ENCODE measurements around the gene SPINT2. TPM values are rescaled to one million over a fixed set of nuclear protein-coding genes. Genes with fewer than 3 reads are reported as not detected.

Gene SPINT2
- total and polyA plus RNA-seq, 4 donors, result 7.0 to 43.0 (median 10.7) TPM

GRCh38 chr19:38316477-38317067 lies 52.2 kb downstream of the SPINT2 start:
- Histone ChIP-seq H3K27me3 (ENCODE audit: control insufficient read depth in 4 of 4, insufficient read depth in 4 of 4, low read length in 3 of 4) (no peaks in the 10 kb centered on the region), H3K9ac (ENCODE audit: low read depth in 1 of 2, low read length in 2 of 2) (peak overlapping the region in 1 of 2 donors; percentile 45), H3K9me3 (ENCODE audit: control insufficient read depth in 4 of 4, low read length in 3 of 4) (no peaks in the 10 kb centered on the region), H3K36me3 (ENCODE audit: control insufficient read depth in 4 of 4, insufficient read depth in 3 of 4, low read depth in 1 of 4, low read length in 3 of 4) (no peaks in the 10 kb centered on the region), H3K27ac (ENCODE audit: low read depth in 1 of 2, low read length in 2 of 2) (peak overlapping the region; percentile 66 to 83), H3K4me1 (ENCODE audit: control insufficient read depth in 4 of 4, insufficient read depth in 4 of 4, low read length in 3 of 4) (peaks cover 0 to 21% (median 12%) of the 10 kb centered on the region in 4 donors), H3K4me3 (ENCODE audit: low read depth in 1 of 3, low read length in 3 of 3) (peak overlapping the region in 2 of 3 donors; percentile 35 to 66)
- WGBS, result 33% methylated on average over 8 of the region's 8 CpGs
- DNase-seq (ENCODE audit: low spot score), result no peak
- TF ChIP-seq RXRA (IDR thresholded peaks at IDR 0.05) (no peak), RAD21 (IDR thresholded peaks at IDR 0.05) (no peak), FOXA2 (IDR thresholded peaks at IDR 0.05) (no peak)
- TF ChIP-seq, protein P1, sequence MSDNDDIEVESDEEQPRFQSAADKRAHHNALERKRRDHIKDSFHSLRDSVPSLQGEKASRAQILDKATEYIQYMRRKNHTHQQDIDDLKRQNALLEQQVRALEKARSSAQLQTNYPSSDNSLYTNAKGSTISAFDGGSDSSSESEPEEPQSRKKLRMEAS (IDR thresholded peaks at IDR 0.05), result no peak

DNA sequence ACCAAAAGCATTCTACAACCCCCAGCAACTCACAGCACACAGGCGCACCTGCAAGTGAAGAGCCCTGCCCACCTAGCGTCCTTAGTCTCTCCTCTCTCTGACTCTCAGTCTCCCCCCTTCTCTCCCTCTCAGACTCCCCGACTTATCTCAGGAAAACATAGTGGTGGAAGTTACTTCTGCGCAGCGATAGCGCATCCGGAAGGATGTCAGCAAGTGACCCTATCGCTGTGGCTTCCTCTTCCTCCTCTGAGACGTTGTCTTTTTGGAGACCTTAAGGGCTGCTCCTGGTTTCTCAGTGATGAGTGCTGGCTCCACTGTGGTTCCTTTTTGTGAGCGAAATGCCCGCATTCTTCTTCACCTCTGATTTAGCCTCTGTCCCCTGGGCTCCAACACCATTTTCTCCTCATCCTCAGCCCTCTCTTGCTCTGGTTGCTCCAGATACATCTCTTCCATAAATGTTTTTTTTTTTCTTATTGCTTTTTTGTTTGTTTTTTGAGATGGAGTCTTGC lies 52.8 kb downstream of the SPINT2 start:
- no peaks in the 10 kb centered on the region for H3K9me3 ChIP-seq (ENCODE audit: control insufficient read depth in 4 of 4, low read length in 3 of 4)
- no peak overlapping the region for H3K9ac ChIP-seq (ENCODE audit: low read depth in 1 of 2, low read length in 2 of 2)
- peak overlapping the region; percentile 66 to 83 for H3K27ac ChIP-seq (ENCODE audit: low read depth in 1 of 2, low read length in 2 of 2)
- H3K4me3 ChIP-seq (ENCODE audit: low read depth in 1 of 3, low read length in 3 of 3), result no peak overlapping the region
- TF ChIP-seq CTCF (IDR thresholded peaks at IDR 0.05; ENCODE audit: low read depth, low read length, missing input control) (no peak), HNF4G (IDR thresholded peaks at IDR 0.05) (no peak), SP1 (IDR thresholded peaks at IDR 0.05) (peak; percentile 15), ZBTB33 (IDR thresholded peaks at IDR 0.05) (no peak), RAD21 (IDR thresholded peaks at IDR 0.05) (no peak), JUND (IDR thresholded peaks at IDR 0.05) (no peak), NR2F2 (IDR thresholded peaks at IDR 0.05) (peak; percentile 83), GABPA (IDR thresholded peaks at IDR 0.05 in 1 of 2, conservative IDR thresholded peaks at IDR 0.05 in 1 of 2) (no peak), HNF4A (conservative IDR thresholded peaks at IDR 0.05) (no peak), RXRA (IDR thresholded peaks at IDR 0.05) (no peak), ATF3 (IDR thresholded peaks at IDR 0.05) (no peak), YY1 (IDR thresholded peaks at IDR 0.05) (no peak), TAF1 (conservative IDR thresholded peaks at IDR 0.05) (no peak), FOXA2 (IDR thresholded peaks at IDR 0.05) (no peak), FOXA1 (IDR thresholded peaks at IDR 0.05) (no peak), EGR1 (IDR thresholded peaks at IDR 0.05; ENCODE audit: low read depth in 2 of 2) (peak in 1 of 2 donors; percentile 15)
- TF ChIP-seq, protein P1 (IDR thresholded peaks at IDR 0.05), result peak; percentile 27
- TF ChIP-seq, protein P2, sequence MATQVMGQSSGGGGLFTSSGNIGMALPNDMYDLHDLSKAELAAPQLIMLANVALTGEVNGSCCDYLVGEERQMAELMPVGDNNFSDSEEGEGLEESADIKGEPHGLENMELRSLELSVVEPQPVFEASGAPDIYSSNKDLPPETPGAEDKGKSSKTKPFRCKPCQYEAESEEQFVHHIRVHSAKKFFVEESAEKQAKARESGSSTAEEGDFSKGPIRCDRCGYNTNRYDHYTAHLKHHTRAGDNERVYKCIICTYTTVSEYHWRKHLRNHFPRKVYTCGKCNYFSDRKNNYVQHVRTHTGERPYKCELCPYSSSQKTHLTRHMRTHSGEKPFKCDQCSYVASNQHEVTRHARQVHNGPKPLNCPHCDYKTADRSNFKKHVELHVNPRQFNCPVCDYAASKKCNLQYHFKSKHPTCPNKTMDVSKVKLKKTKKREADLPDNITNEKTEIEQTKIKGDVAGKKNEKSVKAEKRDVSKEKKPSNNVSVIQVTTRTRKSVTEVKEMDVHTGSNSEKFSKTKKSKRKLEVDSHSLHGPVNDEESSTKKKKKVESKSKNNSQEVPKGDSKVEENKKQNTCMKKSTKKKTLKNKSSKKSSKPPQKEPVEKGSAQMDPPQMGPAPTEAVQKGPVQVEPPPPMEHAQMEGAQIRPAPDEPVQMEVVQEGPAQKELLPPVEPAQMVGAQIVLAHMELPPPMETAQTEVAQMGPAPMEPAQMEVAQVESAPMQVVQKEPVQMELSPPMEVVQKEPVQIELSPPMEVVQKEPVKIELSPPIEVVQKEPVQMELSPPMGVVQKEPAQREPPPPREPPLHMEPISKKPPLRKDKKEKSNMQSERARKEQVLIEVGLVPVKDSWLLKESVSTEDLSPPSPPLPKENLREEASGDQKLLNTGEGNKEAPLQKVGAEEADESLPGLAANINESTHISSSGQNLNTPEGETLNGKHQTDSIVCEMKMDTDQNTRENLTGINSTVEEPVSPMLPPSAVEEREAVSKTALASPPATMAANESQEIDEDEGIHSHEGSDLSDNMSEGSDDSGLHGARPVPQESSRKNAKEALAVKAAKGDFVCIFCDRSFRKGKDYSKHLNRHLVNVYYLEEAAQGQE (IDR thresholded peaks at IDR 0.05), result no peak
- H3K36me3 ChIP-seq (ENCODE audit: control insufficient read depth in 4 of 4, insufficient read depth in 3 of 4, low read depth in 1 of 4, low read length in 3 of 4), result no peaks in the 10 kb centered on the region
- peak; percentile 66 for DNase-seq (ENCODE audit: low spot score)
- H3K4me1 ChIP-seq (ENCODE audit: control insufficient read depth in 4 of 4, insufficient read depth in 4 of 4, low read length in 3 of 4), result peaks cover 0 to 21% (median 12%) of the 10 kb centered on the region in 4 donors
- 57% methylated on average over 11 of the region's 11 CpGs for WGBS
- H3K27me3 ChIP-seq (ENCODE audit: control insufficient read depth in 4 of 4, insufficient read depth in 4 of 4, low read length in 3 of 4), result no peaks in the 10 kb centered on the region
